ENCODE data around the gene DHRS1.

Gene DHRS1

DNA sequence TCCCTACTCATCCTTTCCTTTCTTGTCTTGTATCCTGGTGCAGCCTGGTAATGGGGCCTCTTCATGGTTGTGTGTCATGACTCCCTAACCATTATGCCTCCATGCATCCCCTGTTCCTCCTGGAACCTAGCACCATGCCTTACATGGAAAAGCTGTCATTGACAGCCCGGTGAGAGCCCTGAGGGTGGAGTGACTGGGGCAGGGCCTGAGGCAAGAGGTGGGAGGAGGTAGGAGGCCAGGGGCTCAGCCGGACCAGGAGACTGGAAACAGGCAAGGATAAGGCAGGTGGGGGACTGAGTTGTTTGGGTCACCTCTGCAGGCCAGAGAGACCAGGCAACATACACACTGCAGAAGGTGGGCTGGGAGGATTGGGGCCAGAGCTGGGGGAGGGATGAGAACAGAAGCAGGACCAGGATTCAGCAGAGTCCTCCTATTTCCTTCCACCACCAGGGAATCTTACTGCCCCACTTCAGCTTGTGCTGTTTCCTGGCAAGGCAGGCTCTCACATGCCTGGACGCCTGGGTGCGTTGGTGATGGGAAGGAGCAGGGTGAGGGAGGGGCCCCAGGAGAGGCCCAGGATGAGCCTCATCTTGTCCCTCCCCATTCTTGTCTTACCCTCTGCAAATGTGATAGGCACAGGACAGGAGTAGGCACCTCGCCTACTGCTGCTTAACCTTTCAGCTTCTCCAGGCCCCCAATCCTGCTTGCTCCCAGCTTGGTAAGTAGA is 10.1 kb upstream of the DHRS1 start, which contains the start of gene LTB4R2:
LTB4R2 (plus strand) TSS at position 603 of the 727 bp plus-strand sequence. CDS start 525 bp downstream, outside the sequence.
- DNase-seq (ENCODE audit: low read depth, low spot score) = no peak

GRCh38 chr14:24308342-24309124 is 9.0 kb upstream of the DHRS1 start:
- no peak for DNase-seq (ENCODE audit: low read depth, low spot score)

DNA sequence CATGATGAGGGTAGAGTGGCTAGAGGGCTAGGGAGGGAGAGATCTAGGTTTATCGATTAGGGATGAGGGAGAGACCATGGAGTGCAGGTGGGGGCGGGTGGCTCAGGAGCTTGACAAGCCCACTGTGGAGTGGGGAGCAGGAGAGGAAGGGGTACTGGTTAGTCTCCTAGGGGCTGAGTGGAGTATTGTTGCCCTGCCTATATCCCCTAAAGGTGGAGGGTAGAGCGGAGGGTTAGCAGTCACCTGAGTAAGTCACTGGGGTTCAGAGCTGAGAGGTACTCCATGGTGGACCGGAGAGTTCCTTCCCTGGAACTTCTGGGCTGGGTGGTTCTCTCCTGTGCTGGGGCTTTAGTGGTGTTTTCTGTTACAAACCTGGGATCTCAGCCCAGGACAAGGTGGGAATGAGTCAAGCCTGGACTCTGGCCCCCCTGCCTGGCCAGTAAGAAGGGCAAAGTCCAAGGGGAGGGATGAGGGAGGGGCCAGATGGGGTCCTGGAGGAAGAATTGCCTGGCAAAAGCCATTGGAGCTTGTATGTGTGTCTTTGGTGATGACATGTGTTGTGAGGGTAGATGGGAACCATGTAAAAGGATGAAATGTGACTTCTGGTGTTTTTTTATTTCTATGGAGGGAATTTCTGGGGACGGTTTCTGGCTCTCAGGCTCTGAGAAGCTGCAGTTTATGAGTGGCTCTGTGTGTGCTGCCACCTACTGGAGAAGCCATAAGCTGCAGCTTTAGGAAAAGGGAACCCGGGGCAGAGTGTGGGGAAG is 8.2 kb upstream of the DHRS1 start, which contains the start of gene CIDEB:
CIDEB (minus strand) TSS at position 403 of the 767 bp plus-strand sequence; CDS start at position 284, 119 bp downstream.
- DNase-seq (ENCODE audit: low read depth, low spot score) = peak; percentile 81

GRCh38 chr14:24307156-24307574 is 7.6 kb upstream of the DHRS1 start:
- no peak for DNase-seq (ENCODE audit: low read depth, low spot score)

DNA sequence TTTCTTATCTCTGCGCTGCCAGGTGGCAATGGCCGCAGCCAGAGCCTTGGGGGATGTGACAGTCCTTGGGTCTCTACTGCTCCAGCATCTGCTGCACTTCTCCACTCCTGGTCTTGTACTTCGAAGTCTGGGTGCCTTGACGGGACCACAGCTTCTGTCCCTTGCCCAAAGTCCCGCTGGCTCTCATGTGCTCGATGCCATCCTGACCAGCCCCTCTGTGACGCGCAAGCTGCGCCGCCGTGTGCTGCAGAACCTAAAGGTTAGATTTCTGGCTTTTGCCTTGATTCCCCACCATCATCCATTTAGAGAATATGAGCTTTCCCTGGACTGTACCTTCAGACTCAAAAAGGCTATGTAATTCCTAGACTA is 4.4 kb upstream of the DHRS1 start:
- DNase-seq (ENCODE audit: low read depth, low spot score) = no peak

DNA sequence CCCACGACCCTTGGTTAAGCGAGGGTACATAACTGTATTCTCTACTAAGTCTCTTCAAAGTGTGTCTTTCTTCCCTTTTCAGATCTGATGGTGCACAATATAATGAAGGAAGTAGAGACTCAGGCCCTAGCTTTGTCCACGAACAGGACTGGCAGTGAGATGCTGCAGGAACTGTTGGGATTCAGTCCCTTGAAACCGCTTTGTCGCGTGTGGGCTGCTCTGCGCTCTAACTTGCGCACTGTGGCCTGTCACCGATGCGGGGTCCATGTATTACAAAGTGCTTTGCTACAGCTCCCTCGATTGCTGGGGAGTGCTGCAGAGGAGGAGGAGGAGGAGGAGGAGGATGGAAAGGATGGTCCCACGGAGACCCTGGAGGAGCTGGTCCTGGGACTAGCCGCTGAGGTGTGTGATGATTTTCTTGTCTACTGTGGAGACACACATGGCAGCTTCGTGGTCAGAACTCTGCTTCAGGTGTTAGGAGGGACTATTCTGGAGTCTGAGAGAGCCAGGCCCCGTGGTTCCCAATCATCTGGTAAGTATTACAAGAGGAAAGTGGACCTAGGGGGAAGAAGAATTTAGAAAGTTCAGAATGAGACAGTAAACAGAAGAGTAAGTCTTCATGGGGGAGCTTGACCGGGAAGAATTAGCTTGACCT is 873 bp upstream of the DHRS1 start:
- no peak for DNase-seq (ENCODE audit: low read depth, low spot score)

DNA sequence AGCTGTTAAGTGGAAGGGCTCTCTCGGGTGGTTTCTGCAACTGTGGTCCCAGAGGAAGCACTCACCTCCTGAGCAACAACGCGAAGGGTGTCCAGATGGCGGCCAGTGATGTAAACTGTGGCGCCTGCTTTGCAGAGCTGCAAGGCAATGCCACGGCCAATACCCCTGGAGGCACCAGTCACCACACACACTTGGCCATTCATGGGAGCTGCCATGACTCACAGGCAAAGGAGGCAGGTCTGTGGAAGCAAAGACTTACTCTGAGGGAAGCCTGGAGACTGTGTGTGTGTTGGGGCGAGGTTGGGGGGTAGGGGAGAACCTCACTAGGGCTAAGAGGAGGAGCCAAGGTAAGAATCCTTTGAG is 707 bp downstream of the DHRS1 start:
- DNase-seq (ENCODE audit: low read depth, low spot score) = peak; percentile 28

DNA sequence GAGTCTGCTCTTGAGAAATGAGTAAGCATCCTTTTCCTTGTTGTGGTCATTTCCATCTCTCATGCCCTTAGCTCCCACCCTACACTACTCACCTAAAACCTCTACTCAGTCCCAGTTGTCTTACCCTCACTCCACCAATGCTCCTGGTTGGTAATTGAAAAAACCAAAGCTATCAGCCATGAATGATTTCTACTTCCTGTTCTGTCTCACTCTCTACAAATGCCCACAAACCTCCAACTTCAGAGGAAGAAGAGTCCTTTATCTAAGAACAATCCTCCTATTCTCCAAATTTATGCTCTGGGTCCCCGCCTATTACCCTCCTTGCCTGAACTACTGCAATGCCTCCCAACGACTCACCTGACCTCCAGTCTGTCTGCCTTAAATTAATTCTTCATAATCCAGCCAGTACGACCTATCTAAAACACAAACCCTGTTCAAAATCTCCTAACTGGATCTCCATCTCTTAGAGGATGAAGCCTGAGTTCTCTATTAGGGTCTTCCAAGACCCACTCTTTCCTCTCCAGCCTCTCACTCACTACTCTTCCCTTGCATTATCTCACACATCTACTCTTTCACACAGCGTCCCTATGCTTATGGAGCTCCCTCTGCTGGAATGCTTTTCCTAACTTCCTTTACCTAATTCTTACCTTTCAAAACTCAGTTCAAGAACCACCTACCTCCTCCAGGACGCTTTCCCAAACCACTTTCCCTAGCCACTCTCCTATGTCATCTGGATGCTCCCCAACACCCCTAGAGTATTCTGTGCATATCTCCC is 2.2 kb downstream of the DHRS1 start:
- peak; percentile 49 for DNase-seq (ENCODE audit: low read depth, low spot score)

DNA sequence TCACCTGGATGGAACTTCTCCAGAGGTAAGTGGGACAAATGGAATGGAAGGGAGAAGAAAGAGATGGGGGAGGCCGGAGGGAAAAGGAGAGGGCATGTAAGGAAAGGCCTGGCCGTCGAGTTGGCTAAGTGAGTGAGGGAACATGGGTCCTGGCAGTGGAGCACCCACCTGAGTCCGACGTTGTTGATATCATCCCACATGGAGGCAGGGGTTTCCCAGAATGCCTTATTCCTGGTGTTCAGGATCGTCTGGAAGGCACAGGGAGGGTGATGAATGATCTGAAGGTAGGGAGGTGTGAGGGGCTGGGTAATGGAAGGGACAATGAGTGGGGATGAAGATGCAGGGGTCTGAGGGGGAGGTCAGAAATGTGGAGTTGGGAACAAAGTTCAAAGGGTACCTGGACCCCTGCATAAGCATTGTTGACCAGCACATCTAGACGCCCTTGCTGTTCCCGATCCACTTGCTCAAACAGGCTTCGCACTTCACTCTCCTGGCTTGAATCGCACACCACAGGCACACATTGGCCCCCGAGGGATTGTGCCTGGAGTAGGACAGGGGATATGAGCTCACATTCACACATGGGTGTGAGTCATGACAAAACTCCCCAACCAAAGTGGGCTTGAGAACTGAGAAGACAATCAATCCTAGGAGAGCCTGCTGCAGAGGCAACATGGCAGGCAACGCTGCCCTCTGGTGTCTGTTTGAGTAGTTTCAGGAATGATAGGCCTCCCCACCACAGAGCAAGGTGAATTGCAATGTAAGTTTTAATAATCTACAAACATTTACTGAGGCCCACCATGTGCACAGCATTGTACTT is 3.0 kb downstream of the DHRS1 start:
- peak; percentile 86 for DNase-seq (ENCODE audit: low read depth, low spot score)

- no peak for DNase-seq (ENCODE audit: low read depth, low spot score)
Observed at GRCh38 chr14:24293525-24293924, 6.1 kb downstream of the DHRS1 start.

DNA sequence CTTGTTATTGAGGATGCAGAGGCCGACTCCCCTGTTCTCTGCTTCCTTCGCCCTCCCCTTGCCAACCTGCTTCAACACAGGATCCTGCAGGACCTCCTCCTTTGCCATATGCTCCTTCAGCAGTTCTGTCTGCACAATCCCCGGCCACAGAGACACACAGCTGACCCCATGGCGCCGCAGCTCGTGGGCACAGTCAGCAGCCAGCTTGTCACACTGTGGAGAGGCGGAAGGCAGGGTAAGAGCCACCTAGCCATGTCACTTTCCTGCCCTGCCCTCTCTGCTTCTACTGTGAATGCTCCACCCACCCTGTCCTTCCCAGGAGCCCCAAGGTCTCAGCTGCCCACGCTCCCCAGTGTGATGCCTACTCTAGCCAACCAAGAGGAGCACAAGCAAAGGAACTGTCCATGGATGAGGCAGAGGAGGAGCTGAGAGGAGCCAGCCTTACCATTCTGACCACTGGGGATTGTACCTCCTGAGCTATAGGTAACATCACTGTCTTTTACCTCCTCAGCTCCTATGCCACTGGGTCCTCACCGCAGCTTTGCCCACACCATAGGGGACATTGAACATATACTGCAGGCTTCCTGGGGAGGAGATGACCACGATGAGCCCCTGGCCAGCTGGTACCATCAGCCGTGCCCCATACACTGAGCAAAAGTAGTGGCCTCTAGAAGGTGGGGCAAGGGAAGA is 7.3 kb downstream of the DHRS1 start:
- DNase-seq (ENCODE audit: low read depth, low spot score) = no peak

GRCh38 chr14:24291446-24292117 is 8.0 kb downstream of the DHRS1 start:
- DNase-seq (ENCODE audit: low read depth, low spot score) = no peak

GRCh38 chr14:24290746-24291145 is 8.8 kb downstream of the DHRS1 start:
- DNase-seq (ENCODE audit: low read depth, low spot score) = no peak

DNA sequence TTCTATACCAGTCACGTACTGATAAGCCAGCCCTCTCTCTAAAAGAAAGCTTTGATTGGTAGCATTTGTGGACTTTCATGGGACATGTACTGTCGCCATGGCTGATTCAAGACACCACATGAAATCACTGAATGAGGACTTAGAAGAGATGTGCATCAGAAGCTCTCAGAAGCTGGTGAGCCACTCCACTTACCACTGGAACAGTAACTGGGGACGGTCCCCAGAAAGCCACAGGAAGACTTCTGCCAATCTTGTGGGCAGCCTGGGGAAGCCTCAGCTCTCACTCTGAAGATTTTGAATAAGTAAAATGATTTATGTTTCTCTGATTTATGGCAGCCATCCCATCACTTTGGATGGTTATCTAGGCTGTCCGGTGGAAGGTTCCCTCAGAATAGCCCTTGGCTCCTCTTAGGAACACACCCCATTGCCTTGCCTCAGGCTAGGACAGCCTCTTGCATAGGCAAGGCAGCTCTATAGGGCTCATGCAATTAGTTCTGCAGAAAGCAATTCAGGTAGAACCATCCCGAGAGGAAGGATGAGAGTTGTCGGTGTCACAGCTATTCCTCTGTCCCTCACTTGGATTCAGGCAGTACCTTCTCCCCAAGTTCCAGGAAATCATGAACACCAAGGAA is 9.8 kb downstream of the DHRS1 start:
- no peak for DNase-seq (ENCODE audit: low read depth, low spot score)

DNA sequence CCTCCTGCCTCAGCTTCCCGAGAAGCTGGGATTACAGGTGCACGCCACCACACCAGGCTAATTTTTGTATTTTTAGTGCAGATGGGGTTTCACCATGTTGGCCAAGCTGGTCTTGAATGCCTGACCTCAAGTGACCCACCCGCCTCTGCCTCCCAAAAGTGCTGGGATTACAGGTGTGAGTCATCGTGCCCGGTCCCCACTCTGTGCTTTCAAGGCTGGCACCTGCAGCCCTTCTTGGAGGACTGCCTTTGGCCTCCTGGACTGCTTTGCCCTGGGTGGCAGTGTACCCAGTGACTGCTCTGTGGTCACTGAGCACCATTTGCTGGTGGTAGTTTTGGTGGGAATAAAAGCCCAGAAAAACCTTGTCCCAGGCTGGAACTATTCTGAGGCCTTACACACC is 12.6 kb downstream of the DHRS1 start:
- DNase-seq (ENCODE audit: low read depth, low spot score) = no peak

DNA sequence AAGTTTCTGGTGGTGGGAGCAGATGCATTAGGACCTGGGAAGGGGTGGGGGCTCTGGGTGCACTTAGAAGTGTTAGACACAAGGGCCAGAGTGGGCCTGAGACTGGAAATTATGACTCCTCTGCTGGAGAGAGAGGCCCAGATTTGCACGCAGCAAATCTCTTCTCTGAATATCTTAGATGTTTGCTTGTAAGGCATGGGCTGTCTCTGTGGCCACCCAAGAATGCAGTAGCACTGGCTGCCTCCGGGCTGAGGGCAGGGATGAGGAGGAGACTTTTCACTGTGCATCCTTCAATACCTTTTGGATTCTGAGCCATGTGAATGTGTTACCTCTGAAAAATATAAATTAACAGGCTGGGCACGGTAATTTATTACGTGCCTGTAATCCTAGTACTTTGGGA is 14.2 kb downstream of the DHRS1 start:
- no peak for DNase-seq (ENCODE audit: low read depth, low spot score)

GRCh38 chr14:24284501-24285035 is 15.0 kb downstream of the DHRS1 start:
- DNase-seq (ENCODE audit: low read depth, low spot score) = no peak

- no peak for DNase-seq (ENCODE audit: low read depth, low spot score)
Observed at GRCh38 chr14:24283796-24284460, 15.7 kb downstream of the DHRS1 start.

Data from ELF-1 (cell line).